ENCODE measurements around the gene TRIM52. TPM values are rescaled to one million over a fixed set of nuclear protein-coding genes. Genes with fewer than 3 reads are reported as not detected.
A peak's percentile ranks its signal among the peaks of the same experiment; 100 is the strongest.

Gene TRIM52
- total RNA-seq, 4 donors from 2014 or later, result 2.0 to 11.1 (median 3.3) TPM

DNA sequence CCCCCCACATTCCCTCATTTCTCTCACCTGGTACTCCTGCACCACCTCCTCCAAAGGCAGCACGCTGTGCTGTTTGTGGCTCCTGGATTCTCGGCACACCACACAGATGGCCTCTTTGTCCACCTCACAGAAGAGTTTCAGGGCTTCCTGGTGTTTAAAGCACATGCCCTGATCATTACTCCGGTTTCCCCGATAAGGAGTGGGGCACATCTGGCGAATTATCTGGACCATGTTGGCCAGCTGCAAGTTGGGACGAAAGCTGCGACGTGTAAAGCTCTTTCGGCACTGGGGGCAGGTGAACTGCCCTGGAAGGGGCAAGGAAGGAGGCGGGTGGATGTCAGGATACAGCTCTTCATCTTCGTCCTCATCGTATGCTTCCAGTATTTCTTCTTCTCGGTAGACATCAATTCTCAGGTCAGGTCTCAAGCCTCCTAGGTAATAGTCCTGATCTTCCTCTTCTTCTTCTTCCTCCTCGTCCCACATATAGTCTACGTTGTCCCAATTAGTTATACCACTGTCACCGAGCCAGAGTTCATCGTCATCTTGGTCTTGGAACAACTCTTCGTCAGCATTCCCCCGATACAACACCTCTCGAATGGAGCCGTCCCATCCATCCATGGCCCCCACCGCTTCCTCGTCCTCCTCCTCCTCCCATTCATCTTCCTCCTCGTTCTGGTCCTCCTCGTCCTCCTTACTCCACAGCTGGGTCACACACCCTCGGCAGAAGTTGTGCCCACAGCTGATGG is 796 bp downstream of the TRIM52 start:
- no peak for DNase-seq
- Histone ChIP-seq H3K27me3 (no peaks in the 10 kb centered on the region), H3K36me3 (peaks cover 0 to 40% (median 0%) of the 10 kb centered on the region in 3 donors), H3K4me3 (peak overlapping the region; percentile 81 to 97 (median 90)), H3K4me1 (peaks cover 14 to 65% (median 35%) of the 10 kb centered on the region in 3 donors), H3K9me3 (no peaks in the 10 kb centered on the region), H3K27ac (peak overlapping the region; percentile 97 to 100 (median 99))
- 1 to 2% methylated on average over 26 of the region's 26 CpGs for WGBS, 2 donors
- no peak for TF ChIP-seq POLR2A (IDR thresholded peaks at IDR 0.05)
- TF ChIP-seq, protein P1, sequence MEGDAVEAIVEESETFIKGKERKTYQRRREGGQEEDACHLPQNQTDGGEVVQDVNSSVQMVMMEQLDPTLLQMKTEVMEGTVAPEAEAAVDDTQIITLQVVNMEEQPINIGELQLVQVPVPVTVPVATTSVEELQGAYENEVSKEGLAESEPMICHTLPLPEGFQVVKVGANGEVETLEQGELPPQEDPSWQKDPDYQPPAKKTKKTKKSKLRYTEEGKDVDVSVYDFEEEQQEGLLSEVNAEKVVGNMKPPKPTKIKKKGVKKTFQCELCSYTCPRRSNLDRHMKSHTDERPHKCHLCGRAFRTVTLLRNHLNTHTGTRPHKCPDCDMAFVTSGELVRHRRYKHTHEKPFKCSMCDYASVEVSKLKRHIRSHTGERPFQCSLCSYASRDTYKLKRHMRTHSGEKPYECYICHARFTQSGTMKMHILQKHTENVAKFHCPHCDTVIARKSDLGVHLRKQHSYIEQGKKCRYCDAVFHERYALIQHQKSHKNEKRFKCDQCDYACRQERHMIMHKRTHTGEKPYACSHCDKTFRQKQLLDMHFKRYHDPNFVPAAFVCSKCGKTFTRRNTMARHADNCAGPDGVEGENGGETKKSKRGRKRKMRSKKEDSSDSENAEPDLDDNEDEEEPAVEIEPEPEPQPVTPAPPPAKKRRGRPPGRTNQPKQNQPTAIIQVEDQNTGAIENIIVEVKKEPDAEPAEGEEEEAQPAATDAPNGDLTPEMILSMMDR (IDR thresholded peaks at IDR 0.05), result no peak
- intact Hi-C loops (cut with DNase I), result loop anchor here (10.0 kb wide), 1 partner anchor 75 kb away; no protein-coding TSS in a partner anchor

DNA sequence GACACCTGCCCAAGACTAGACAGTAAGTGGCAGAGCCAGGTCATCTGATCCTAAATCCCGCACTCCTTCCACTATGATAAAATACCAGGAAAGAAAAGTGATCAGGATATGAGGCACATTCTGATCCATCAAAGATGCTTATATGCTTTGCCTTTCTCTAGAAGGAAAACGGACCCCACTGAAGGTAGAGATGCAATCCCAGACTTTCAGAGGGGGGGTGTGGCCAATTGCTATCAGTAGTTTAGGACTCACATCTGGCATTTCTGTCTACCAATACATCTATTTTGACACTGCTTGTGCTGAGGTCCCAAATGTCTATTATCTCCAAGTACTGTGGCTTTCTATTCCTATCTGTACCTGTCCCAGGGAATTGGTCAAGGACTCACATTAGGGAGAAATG is 1.7 kb downstream of the TRIM52 start:
- H3K36me3 ChIP-seq, result peaks cover 0 to 44% (median 0%) of the 10 kb centered on the region in 3 donors
- no peaks in the 10 kb centered on the region for H3K9me3 ChIP-seq
- no peak for DNase-seq
- 26 to 28% methylated on average over 2 of the region's 2 CpGs for WGBS, 2 donors
- H3K4me1 ChIP-seq, result peaks cover 14 to 74% (median 35%) of the 10 kb centered on the region in 3 donors
- H3K27me3 ChIP-seq, result no peaks in the 10 kb centered on the region
- peak overlapping the region; percentile 81 to 97 (median 90) for H3K4me3 ChIP-seq
- no peak for TF ChIP-seq POLR2A (IDR thresholded peaks at IDR 0.05)
- TF ChIP-seq, protein P1 (IDR thresholded peaks at IDR 0.05), result no peak
- intact Hi-C loops (cut with DNase I), result no loop called here
- peak overlapping the region in 3 of 4 donors; percentile 97 to 100 (median 99) for H3K27ac ChIP-seq

DNA sequence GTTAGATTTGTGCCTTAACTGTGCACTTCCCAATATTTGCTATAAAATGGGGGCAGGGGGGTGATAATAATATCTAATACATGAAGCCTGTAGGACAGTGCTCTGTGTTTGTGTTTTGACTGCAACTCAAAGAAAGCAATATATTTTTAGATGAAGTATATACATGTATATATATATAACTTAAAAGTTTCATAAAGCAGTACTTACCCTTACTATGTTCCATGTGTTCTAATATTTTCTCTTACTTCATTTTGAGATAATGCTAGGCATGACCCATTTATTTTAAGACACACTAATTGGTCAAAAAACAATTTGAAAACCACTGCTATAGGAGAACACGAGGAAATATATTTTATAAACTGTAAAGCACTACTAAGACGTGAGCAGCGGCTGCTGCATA is 2.4 kb downstream of the TRIM52 start:
- DNase-seq, result no peak
- TF ChIP-seq, protein P1 (IDR thresholded peaks at IDR 0.05), result no peak
- TF ChIP-seq POLR2A (IDR thresholded peaks at IDR 0.05), result no peak
- H3K4me1 ChIP-seq, result peaks cover 14 to 81% (median 38%) of the 10 kb centered on the region in 3 donors
- 62 to 70% methylated on average over 3 of the region's 3 CpGs for WGBS, 2 donors
- H3K27me3 ChIP-seq, result no peaks in the 10 kb centered on the region
- H3K36me3 ChIP-seq, result peaks cover 0 to 44% (median 0%) of the 10 kb centered on the region in 3 donors
- no peaks in the 10 kb centered on the region for H3K9me3 ChIP-seq
- no peak overlapping the region for H3K27ac ChIP-seq
- intact Hi-C loops (cut with DNase I), result no loop called here
- peak overlapping the region in 3 of 4 donors; percentile 81 to 97 (median 84) for H3K4me3 ChIP-seq

DNA sequence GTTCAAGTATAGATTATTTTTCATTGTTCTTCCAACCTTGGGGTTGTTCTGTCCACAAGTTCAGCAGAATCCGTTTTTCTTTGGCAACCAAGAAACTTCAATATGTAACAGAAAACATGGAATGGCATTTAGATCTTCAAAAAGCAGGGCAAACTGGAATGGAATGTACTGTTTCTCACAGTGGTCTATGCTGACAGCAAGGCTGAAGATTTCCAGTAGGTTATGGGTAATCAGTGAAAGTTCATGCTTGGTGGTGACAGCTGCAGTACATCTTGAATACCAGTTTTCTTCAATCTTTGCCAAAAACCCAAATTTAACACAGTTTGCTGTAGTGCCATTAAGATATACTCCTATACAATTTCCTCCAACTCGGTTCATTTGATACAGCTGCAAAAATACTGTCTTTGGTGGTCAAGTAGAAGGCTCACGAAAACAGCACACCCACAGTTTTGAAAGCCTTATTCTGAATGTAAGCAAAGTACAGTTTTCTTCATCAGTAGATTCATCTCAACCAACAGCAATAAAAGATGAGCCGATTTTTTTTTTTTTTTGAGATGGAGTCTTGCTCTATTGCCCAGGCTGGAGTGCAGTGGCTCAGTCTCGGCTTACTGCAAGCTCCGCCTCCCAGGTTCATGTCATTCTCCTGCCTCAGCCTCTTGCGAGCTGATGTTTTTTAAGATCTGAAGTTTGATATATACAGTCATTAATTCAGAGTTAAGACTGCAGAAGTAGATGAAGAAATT is 4.9 kb downstream of the TRIM52 start:
- no peaks in the 10 kb centered on the region for H3K9me3 ChIP-seq
- WGBS, 2 donors, result 80 to 82% methylated on average over 7 of the region's 7 CpGs
- no peak overlapping the region for H3K4me3 ChIP-seq
- no peak overlapping the region for H3K27ac ChIP-seq
- DNase-seq, result no peak
- H3K27me3 ChIP-seq, result no peaks in the 10 kb centered on the region
- H3K4me1 ChIP-seq, result peaks cover 14 to 98% (median 43%) of the 10 kb centered on the region in 3 donors
- TF ChIP-seq POLR2A (IDR thresholded peaks at IDR 0.05), result no peak
- intact Hi-C loops (cut with DNase I), result no loop called here
- H3K36me3 ChIP-seq, result peaks cover 0 to 64% (median 0%) of the 10 kb centered on the region in 3 donors

DNA sequence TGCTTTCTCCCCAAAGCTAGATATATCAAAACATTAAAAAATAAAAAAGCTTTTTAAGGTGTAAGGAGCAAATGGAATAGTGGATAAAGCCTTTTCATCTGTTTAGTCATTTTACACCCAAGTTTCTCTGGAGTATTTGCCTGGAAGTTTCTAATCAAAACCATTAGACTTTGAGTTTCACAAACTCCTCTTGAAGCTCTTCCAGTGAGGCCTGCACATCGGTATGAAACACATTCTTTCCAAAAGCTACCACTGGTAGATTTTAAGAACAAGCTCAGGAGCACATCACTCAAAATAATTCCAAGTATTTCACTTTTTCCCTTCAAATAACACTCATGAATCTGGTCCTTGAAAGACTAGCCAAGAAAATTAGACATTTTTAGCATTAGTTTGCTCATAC is 5.7 kb downstream of the TRIM52 start:
- H3K4me1 ChIP-seq, result peaks cover 19 to 100% (median 50%) of the 10 kb centered on the region in 3 donors
- no peak overlapping the region for H3K4me3 ChIP-seq
- no peaks in the 10 kb centered on the region for H3K9me3 ChIP-seq
- no peak overlapping the region for H3K27ac ChIP-seq
- no peaks in the 10 kb centered on the region for H3K27me3 ChIP-seq
- TF ChIP-seq POLR2A (IDR thresholded peaks at IDR 0.05), result no peak
- TF ChIP-seq, protein P1 (IDR thresholded peaks at IDR 0.05), result no peak
- no peak for DNase-seq
- peaks cover 0 to 64% (median 0%) of the 10 kb centered on the region in 3 donors for H3K36me3 ChIP-seq
- WGBS, 2 donors, result 50 to 64% methylated on average over 1 of the region's 1 CpG
- intact Hi-C loops (cut with DNase I), result no loop called here

All from esophagus squamous epithelium (tissue), 5 donors.